K562 (cell line): ENCODE data around the gene BAIAP2. TPM values are rescaled to one million over a fixed set of nuclear protein-coding genes. Genes with fewer than 3 reads are reported as not detected.

Source experiments
- ARNT ChIP-seq, 2 experiments: fragments of 450-650 bp; IDR thresholded peaks; 2 replicates each; pipeline ENCODE4 v1.6.1; 2016; ENCODE audit warnings: mild to moderate bottlenecking in 1 of 2
- CHD4 ChIP-seq: fragments of 200-600 bp; sonication (generic); IDR thresholded peaks from 3 replicates; pipeline ENCODE4 v1.6.1; 2012; ENCODE audit warnings: low read depth, mild to moderate bottlenecking, mixed read lengths, low read length, inconsistent platforms; ENCODE audit not compliant: insufficient read depth, insufficient replicate concordance, poor library complexity, severe bottlenecking
- FOXJ2 ChIP-seq: fragments of 200-800 bp; sonication (Bioruptor generic); IDR thresholded peaks from 2 replicates; pipeline ENCODE4 v1.6.1; 2016; ENCODE audit warnings: missing genetic modification characterization, missing compliant biosample characterization
- HMG20A ChIP-seq: fragments of 450-650 bp; formaldehyde crosslinking; conservative IDR thresholded peaks from 2 replicates; pipeline ENCODE4 v1.4.0; 2020; ENCODE audit warnings: mild to moderate bottlenecking, mixed read lengths
- MCM2 ChIP-seq: fragments of 450-650 bp; IDR thresholded peaks from 2 replicates; pipeline ENCODE4 v1.6.1; 2017; ENCODE audit warnings: low read depth, mild to moderate bottlenecking
- MECOM ChIP-seq: fragments of 250-450 bp; sonication (Bioruptor Pico); IDR thresholded peaks from 2 replicates; pipeline ENCODE4 v1.8.0; 2022; ENCODE audit warnings: inconsistent platforms
- MYBL2 ChIP-seq, 2 experiments: fragments of 450-650 bp in 1 of 2; sonication (generic) in 1 of 2; formaldehyde crosslinking in 1 of 2; IDR thresholded peaks; 2 replicates each; pipeline versions ENCODE4 v1.6.1 to v1.8.1; 2017 to 2022; ENCODE audit warnings: borderline replicate concordance in 1 of 2, inconsistent platforms in 1 of 2, low read depth in 1 of 2, mild to moderate bottlenecking in 1 of 2, missing genetic modification reagents in 1 of 2, moderate library complexity in 1 of 2
- PHF21A ChIP-seq: fragments of 450-650 bp; IDR thresholded peaks from 2 replicates; pipeline ENCODE4 v1.6.1; 2017; ENCODE audit warnings: low read depth, borderline replicate concordance
- POLR2AphosphoS5 ChIP-seq: IDR thresholded peaks from 2 replicates; pipeline ENCODE4 v1.6.1; 2011; ENCODE audit warnings: mild to moderate bottlenecking, low read depth, low read length, moderate library complexity; ENCODE audit not compliant: control insufficient read depth, insufficient read depth
- POLR2B ChIP-seq: fragments of 450-650 bp; IDR thresholded peaks from 2 replicates; pipeline ENCODE4 v1.6.1; 2018; ENCODE audit warnings: low read depth; ENCODE audit not compliant: partially characterized antibody
- RBM17 ChIP-seq: fragments of 200-400 bp; formaldehyde crosslinking; IDR thresholded peaks from 2 replicates; pipeline ENCODE4 v1.6.1; 2017; ENCODE audit warnings: low read depth, mild to moderate bottlenecking, low read length, borderline replicate concordance
- SP2 ChIP-seq: IDR thresholded peaks from 2 replicates; pipeline ENCODE4 v1.6.1; 2011; ENCODE audit warnings: mild to moderate bottlenecking, low read depth, low read length, moderate library complexity; ENCODE audit not compliant: poor library complexity, severe bottlenecking; ENCODE audit errors: extremely low read depth
- ZNF143 ChIP-seq: sonication (generic); formaldehyde crosslinking; IDR thresholded peaks from 2 replicates; pipeline ENCODE4 v1.9.0; 2022; ENCODE audit warnings: mild to moderate bottlenecking, missing genetic modification reagents
- ZNF395 ChIP-seq: fragments of 200-800 bp; sonication (Bioruptor generic); IDR thresholded peaks from 2 replicates; pipeline ENCODE4 v1.6.1; 2017; ENCODE audit warnings: missing genetic modification characterization, missing compliant biosample characterization
- ZNF699 ChIP-seq: fragments of 250-450 bp; sonication (Bioruptor Pico); IDR thresholded peaks from 2 replicates; pipeline ENCODE4 v1.8.0; 2021; ENCODE audit warnings: mild to moderate bottlenecking, moderate library complexity; ENCODE audit not compliant: insufficient replicate concordance
- polyA plus RNA-seq, 8 experiments: library from polyadenylated mRNA; depleted of rRNA in 4 of 8; stranded (reverse) in 5 of 8; unstranded in 3 of 8; fragments of >200 nt; fragmentation: Nextera tagmentation in 2 of 8; fragmentation: Illumina TruSeq in 1 of 8; extraction: Ambion mirVana in 2 of 8; extraction: Trizol in 1 of 8; gene quantifications; 2 replicates each; pipeline versions ENCODE4 v1.2.1 to v1.2.3, GENCODE V29; 2011 to 2014; ENCODE audit warnings: inconsistent platforms in 1 of 8, missing spikeins in 1 of 8
- total RNA-seq, 7 experiments: library from RNA; depleted of rRNA in 6 of 7; stranded (reverse); fragments of >200 nt in 6 of 7; fragmentation: Illumina TruSeq in 2 of 7; extraction: Trizol in 2 of 7; gene quantifications; 2 replicates each; pipeline versions ENCODE4 v1.2.1 to v1.2.3, GENCODE V29; 2011 to 2021; ENCODE audit warnings: low replicate concordance in 1 of 7
- TF ChIP-seq, protein P1 (sequence below): fragments of 450-650 bp; IDR thresholded peaks from 2 replicates; pipeline ENCODE4 v1.6.1; 2017; ENCODE audit warnings: mild to moderate bottlenecking, moderate library complexity
- TF ChIP-seq, protein P2 (sequence below): sonication (generic); formaldehyde crosslinking; IDR thresholded peaks from 2 replicates; pipeline ENCODE4 v1.8.0; 2022; ENCODE audit warnings: mild to moderate bottlenecking, missing genetic modification reagents
- TF ChIP-seq, protein P3 (sequence below): fragments of 250-450 bp; sonication (Bioruptor Pico); IDR thresholded peaks from 2 replicates; pipeline ENCODE4 v1.5.0; 2022; ENCODE audit warnings: mild to moderate bottlenecking
- TF ChIP-seq, protein P4 (sequence below): IDR thresholded peaks from 2 replicates; pipeline ENCODE4 v1.6.1; 2012; ENCODE audit warnings: low read depth, low read length, improper control_type of control experiment, borderline replicate concordance

The BAIAP2 gene
- total and polyA plus RNA-seq, 9 of the 15 experiments (the other 6 are each of a cell fraction or from before 2014, with no cell fraction given), result 2.3 to 51.6 (median 18.4) TPM

- TF ChIP-seq FOXJ2 (tag), result no peak
- peak; percentile 76 for TF ChIP-seq SP2
- TF ChIP-seq PHF21A, result no peak
- TF ChIP-seq, protein P1, sequence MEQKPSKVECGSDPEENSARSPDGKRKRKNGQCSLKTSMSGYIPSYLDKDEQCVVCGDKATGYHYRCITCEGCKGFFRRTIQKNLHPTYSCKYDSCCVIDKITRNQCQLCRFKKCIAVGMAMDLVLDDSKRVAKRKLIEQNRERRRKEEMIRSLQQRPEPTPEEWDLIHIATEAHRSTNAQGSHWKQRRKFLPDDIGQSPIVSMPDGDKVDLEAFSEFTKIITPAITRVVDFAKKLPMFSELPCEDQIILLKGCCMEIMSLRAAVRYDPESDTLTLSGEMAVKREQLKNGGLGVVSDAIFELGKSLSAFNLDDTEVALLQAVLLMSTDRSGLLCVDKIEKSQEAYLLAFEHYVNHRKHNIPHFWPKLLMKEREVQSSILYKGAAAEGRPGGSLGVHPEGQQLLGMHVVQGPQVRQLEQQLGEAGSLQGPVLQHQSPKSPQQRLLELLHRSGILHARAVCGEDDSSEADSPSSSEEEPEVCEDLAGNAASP, result no peak
- TF ChIP-seq, protein P2, sequence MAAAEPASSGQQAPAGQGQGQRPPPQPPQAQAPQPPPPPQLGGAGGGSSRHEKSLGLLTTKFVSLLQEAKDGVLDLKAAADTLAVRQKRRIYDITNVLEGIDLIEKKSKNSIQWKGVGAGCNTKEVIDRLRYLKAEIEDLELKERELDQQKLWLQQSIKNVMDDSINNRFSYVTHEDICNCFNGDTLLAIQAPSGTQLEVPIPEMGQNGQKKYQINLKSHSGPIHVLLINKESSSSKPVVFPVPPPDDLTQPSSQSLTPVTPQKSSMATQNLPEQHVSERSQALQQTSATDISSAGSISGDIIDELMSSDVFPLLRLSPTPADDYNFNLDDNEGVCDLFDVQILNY (CRISPR knock-in tag), result no peak
- TF ChIP-seq POLR2B, result peak; percentile 87
- no peak for TF ChIP-seq ZNF699 (CRISPR knock-in tag)
- no peak for TF ChIP-seq HMG20A (CRISPR knock-in tag)
- peak; percentile 88; the same call in 1 of the 2 replicates for TF ChIP-seq ZNF395
- TF ChIP-seq, protein P3, sequence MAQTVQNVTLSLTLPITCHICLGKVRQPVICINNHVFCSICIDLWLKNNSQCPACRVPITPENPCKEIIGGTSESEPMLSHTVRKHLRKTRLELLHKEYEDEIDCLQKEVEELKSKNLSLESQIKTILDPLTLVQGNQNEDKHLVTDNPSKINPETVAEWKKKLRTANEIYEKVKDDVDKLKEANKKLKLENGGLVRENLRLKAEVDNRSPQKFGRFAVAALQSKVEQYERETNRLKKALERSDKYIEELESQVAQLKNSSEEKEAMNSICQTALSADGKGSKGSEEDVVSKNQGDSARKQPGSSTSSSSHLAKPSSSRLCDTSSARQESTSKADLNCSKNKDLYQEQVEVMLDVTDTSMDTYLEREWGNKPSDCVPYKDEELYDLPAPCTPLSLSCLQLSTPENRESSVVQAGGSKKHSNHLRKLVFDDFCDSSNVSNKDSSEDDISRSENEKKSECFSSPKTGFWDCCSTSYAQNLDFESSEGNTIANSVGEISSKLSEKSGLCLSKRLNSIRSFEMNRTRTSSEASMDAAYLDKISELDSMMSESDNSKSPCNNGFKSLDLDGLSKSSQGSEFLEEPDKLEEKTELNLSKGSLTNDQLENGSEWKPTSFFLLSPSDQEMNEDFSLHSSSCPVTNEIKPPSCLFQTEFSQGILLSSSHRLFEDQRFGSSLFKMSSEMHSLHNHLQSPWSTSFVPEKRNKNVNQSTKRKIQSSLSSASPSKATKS (CRISPR knock-in tag), result no peak
- TF ChIP-seq POLR2AphosphoS5, result peak; percentile 97
- TF ChIP-seq MYBL2 (IDR thresholded peaks at IDR 0.05; ENCODE audit: low read depth), result no peak
- TF ChIP-seq MYBL2 (CRISPR knock-in tag; IDR thresholded peaks at IDR 0.05; ENCODE audit: borderline replicate concordance), result no peak
- no peak for TF ChIP-seq MECOM (CRISPR knock-in tag)
- TF ChIP-seq ZNF143 (CRISPR knock-in tag), result no peak
- TF ChIP-seq, protein P4, sequence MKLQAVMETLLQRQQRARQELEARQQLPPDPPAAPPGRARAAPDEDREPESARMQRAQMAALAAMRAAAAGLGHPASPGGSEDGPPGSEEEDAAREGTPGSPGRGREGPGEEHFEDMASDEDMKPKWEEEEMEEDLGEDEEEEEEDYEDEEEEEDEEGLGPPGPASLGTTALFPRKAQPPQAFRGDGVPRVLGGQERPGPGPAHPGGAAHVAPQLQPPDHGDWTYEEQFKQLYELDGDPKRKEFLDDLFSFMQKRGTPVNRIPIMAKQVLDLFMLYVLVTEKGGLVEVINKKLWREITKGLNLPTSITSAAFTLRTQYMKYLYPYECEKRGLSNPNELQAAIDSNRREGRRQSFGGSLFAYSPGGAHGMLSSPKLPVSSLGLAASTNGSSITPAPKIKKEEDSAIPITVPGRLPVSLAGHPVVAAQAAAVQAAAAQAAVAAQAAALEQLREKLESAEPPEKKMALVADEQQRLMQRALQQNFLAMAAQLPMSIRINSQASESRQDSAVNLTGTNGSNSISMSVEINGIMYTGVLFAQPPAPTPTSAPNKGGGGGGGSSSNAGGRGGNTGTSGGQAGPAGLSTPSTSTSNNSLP, result no peak
- no peak for TF ChIP-seq CHD4
- TF ChIP-seq ARNT (IDR thresholded peaks at IDR 0.05), result no peak
- TF ChIP-seq MCM2, result no peak
- TF ChIP-seq RBM17, result no peak
Observed at GRCh38 chr17:81034779-81035520, at the start of gene BAIAP2 (continued).
